HG02763 (cell line): ENCODE data around the gene GALNT17.

Experiments used
- ATAC-seq: cut with Tn5 transposase; IDR thresholded peaks from one replicate; pipeline ENCODE4 v1.9.1; 2021; ENCODE audit warnings: mild to moderate bottlenecking, moderate library complexity; ENCODE audit not compliant: unreplicated experiment

Gene GALNT17

DNA sequence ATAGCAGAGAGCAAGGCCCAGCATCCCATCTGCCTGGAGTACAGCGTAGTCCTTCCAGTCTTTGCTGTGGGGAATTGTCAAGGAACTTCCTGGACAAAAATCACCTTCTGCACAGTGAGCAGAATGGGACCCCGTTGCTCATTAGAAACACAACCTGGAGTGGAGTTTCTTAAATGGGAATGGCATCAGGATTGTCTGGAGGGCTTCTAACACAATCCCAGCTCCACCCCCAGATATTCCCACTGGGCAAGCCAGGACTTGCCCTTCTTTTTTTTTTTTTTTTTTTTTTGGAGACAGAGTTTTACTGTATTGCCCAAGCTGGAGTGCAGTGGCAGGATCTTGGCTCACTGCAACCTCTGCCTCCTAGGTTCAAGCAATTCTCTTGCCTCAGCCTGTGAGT, 356.4 kb downstream of the GALNT17 start:
- no peak for ATAC-seq

DNA sequence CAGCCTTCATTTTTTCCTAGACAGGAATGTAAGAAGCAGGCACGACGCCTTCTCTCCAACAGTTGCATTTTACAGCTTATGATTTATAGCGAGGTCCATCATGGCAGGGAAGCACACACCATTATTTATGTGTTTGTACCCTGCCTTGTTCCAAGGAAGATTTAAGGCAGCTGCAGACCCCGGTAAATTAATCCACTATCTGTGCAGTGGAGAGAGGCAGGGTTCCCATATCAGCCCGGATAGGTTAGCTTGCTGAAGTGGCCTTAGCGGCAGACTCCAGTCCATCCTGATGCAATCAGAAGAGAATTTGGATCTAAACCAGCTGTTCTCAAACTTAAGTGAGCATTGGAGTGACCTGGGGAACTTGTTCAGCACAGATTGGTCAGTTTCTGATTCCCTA, 359.4 kb downstream of the GALNT17 start:
- ATAC-seq: no peak

DNA sequence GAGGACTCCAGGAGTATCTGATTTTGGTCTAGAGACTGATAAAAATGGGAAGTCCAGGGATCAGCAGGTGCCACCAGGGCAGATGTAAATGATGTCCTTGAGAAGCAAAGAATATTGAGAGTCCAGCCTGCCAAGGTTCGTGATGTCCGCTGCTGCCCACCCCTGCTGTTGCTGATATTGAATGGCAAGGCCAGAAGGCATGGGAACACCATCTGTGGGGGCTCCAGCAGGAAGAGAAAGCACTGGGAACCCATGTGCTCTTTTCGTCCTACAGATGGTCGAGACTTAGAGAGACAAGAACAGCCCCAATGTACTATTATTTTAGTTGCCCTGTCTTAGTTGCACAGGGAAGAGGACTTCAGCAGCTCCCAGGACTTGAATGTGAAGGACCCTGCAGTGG, 363.9 kb downstream of the GALNT17 start:
- ATAC-seq: no peak

GRCh38 chr7:71497256-71497946, 365.5 kb downstream of the GALNT17 start:
- ATAC-seq: no peak

DNA sequence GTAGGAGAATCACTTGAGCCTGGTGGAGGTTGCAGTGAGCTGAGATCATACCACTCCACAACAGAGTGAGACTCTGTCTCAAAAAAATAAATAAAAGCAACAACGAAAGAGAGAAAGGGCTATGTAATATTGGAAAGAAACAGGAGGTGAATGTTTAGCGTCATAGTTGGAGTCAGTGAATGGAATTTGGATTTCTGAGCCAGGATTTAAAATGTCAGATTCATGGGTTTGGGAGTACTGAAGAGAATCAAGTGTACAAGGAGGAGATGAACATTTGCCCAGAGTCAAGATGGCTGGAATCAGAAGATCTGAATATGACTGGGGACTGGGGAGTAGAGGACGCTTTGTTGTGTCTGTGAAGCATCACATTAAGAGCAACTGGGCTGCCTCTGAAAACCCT, 366.4 kb downstream of the GALNT17 start:
- no peak for ATAC-seq

DNA sequence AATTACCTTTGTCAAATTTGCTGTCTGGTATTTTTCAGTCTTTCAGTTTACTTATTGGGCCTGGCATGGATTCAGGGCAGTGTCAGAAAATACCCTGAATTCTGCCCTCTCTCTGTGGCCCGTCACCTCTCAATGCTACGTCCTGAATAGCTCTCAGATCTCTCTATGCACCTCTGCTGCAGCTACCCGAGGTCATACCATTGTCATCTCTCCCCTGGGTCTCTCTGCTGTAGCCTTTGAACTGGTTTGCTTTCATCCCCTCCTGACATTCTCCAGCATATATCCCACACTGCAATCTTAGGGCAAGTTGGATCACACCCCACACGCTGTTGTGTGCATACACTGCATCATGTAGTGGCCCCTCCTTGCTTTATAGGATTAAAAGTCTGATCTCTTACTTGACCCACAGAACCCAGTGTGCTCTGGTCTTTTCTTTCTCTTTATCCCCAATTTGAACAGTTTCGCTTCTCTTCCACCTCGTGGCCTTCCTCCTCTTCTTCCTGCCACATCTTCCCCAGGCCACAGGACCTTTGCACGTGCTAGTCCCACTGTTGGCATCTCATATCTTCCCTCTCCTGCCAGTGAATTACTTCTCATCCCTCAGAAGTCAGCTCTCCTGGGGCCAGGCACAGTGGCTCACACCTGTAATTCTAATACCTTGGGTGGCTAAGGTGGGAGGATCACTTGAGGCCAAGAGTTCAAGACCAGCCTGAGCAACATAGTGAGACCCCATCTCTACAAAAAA, 372.9 kb downstream of the GALNT17 start:
- no peak for ATAC-seq

DNA sequence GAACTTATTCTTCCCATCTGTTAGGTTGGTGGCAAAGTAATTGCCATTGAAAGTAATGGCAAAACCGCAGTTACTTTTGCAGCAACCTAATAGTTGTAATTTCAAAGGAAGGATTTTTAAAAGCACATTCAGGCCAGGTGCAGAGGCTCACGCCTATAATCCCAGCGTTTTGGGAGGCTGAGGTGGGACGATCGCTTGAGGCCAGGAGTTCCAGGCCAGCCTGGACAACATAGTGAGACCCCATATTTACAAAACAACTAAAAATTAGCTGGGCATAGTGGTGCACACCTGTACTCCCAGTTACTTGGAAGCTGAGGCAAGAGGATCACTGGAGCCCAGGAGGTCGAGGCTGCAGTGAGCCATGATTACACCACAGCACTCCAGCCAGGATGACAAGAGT, 374.9 kb downstream of the GALNT17 start:
- no peak for ATAC-seq

DNA sequence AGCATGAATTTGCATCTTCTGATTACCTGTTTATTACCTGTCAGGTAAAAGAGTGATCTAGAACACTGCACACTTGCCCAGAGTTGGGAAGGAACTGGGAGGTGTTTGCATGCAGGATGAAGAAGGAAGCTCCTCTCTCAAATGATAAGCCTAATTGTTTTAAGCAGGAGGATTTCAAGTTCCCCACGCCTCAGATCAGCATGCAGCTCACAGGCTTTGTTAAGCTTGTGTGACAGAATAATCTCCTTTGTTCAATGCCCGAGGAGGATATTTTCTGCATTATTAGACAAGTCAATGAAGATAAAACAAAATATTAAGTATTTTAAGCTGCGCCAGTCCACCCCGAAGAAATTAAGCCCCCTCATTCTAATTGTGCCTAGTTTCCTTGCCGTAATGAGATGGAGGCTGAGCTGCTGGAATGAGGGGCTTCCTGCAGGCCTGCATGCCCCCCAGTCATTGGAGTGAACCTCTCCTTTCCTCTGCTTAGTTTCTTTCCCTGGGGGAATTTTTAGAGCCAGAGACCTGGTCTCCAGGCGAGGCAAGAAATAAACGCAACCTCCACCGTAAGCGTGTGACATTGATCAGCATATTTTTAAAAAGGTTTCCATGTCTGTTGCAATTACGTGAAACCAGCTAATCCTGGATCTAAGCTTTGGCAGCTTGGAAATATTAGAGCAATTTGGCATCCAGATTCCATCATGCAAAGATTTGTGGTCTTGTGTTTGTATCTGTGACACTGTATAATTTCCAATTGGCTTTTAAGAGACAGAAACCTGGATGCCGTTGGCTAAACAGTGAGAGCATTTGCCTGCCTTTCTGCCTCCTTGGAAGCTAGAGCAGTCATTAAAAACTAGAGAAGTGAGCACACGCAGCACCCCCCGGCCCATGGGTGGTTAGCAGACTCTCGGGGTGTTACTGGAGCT, 376.0 kb downstream of the GALNT17 start:
- no peak for ATAC-seq

DNA sequence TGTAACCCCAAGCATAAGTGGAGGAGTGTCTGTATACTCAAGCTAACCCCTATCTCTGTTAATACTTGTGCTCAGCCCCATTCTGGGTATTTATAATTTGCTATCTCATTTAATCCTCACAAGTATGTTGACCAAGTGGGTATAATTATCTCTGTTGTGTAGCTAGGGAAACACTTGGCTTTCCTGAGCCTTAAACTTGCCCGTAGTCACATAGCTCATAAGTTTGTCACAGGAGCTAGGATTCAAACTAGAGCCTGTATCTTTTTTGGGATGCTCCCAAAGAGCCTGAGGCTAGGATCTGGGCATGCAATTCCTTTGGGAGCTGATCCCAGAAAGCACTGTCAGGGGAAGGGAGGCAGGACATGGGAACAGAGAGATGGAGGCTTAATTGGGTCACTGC, 377.4 kb downstream of the GALNT17 start:
- ATAC-seq: no peak

DNA sequence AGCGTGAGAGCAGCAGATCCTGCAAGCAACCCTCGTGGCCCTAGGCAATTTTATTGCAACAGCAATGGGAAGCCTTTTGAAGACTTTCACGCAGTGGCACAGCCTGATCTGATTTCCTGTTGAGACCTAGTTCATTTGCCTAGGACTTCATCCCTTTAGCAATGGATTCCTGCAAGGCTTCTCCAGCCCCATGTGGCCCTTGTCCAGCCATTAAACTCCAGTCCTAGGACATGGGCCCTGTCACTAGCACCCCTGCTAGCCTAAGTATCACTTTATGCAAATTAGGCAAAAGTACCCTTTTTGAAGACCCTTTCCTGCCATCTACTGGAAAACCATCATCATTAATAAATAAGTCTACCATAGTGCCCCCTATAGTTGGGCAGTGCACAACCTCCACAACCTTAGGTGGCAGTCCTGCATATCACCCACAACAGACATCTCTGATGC, 379.4 kb downstream of the GALNT17 start:
- ATAC-seq: no peak

DNA sequence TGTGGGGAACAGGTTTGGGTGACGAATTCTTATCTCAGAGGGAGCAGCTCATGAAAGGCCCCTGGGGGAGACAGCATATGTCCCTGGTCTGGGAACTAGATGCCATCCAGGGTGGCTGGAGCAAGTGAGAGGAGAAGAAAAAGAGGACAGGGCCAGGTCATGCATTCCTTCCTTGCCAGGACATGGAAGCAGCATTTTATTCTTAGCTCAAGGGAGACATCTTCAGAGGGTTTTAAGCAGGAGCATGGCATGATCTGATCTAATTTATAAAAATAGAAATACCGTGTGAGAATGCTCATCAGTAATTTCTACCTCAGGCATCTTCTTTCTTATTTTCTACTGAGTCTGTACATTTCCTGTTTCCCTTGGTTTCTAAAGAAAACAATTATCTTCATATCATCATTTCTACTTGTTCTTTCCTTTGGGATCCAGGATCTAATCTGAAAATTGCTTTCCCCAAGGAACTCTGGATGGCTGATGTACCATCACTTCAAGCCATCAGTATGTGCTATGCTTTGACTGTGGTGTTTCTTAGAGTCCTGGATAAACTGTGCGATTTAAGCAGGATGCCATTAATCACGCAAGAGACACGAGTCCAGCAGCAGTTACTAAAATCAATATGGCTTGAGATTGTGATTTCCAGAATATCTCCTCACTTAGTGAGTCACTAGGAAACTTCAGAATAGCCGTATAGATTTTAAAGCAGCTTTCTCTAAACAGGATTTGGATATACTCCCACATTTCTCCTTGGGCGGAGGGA, 386.2 kb downstream of the GALNT17 start:
- ATAC-seq: no peak

DNA sequence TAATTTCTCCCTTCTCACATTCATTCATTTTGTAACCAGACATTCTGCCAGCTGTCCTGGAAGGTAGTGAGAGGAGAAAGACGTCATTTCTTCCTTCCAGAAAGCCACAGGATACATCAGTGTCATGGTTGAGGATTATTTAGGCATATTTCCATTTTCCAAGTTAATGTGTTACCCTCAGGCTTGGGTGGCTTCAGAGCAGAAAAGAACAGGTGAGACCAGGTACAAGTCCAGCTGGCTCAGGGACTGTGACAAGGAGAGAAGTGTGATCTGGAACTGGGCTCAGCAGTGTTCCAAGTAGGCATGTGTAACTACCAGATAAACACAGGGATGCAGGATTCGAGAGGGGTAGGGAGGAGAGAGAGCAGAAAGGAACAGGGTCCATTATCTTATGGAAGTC, 386.9 kb downstream of the GALNT17 start:
- no peak for ATAC-seq

- no peak for ATAC-seq
These were observed 389.6 kb downstream of the GALNT17 start for GRCh38 chr7:71521506-71521905.

- no peak for ATAC-seq
These were observed 394.2 kb downstream of the GALNT17 start for GRCh38 chr7:71526106-71526505.

DNA sequence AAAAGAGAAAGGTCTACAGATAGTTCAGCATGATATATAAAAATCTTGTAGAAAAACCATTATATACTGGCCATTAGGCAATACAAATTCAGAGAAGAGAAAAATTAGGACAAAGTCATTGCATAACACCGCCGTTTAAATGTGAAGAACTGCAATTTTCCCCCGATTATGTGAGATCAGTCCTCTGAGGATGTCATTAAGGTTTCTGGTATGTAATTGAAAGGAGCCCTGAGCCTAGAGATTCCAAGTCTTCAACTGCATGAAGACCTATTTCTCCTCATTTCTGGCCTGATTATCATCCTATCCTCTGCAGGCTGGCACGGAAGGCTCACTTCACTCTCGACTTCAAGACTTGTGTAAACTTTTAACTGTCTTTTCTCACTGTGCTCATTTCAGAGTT, 395.3 kb downstream of the GALNT17 start:
- no peak for ATAC-seq

- no peak for ATAC-seq
These were observed 403.7 kb downstream of the GALNT17 start for GRCh38 chr7:71535616-71536015.

GRCh38 chr7:71538210-71538609, 406.3 kb downstream of the GALNT17 start:
- no peak for ATAC-seq

GRCh38 chr7:71539615-71540014, 407.7 kb downstream of the GALNT17 start:
- no peak for ATAC-seq

GRCh38 chr7:71541707-71542353, 409.9 kb downstream of the GALNT17 start:
- ATAC-seq: no peak

GRCh38 chr7:71543396-71543795, 411.5 kb downstream of the GALNT17 start:
- no peak for ATAC-seq
